GM18520 (cell line): ENCODE data around the gene KIR2DL1.
"Not testable (repeated sequence)": the region's sequence is repeated elsewhere in the genome, so short reads cannot be mapped to it uniquely, and the experiment has no call there.

Experiments
- ATAC-seq: cut with Tn5 transposase; IDR thresholded peaks from one replicate; pipeline ENCODE4 v1.9.1; 2021; ENCODE audit not compliant: unreplicated experiment

Gene KIR2DL1

GRCh38 chr19:54769646-54770045 lies at the start of gene KIR2DL1:
KIR2DL1 (plus strand) TSS chr19:54769793; CDS start chr19:54769851, 58 bp downstream.
- ATAC-seq, result not testable (repeated sequence)

GRCh38 chr19:54724142-54724541 lies 45.5 kb upstream of the KIR2DL1 start, which contains the start of gene KIR3DL3:
KIR3DL3 (plus strand) TSS chr19:54724442; CDS start chr19:54724497, 55 bp downstream.
- ATAC-seq, result no peak

GRCh38 chr19:54724644-54725043 lies 44.9 kb upstream of the KIR2DL1 start:
- ATAC-seq, result no peak

- no peak for ATAC-seq
These were observed 44.3 kb upstream of the KIR2DL1 start for GRCh38 chr19:54725321-54725720.

- ATAC-seq, result no peak
These were observed 42.0 kb upstream of the KIR2DL1 start for GRCh38 chr19:54727562-54727961.

GRCh38 chr19:54728167-54728566 lies 41.4 kb upstream of the KIR2DL1 start:
- ATAC-seq, result no peak

GRCh38 chr19:54729416-54730188 lies 40.0 kb upstream of the KIR2DL1 start:
- no peak for ATAC-seq

- ATAC-seq, result no peak
These were observed 38.4 kb upstream of the KIR2DL1 start for GRCh38 chr19:54731191-54731590.

GRCh38 chr19:54738306-54738705 lies 31.3 kb upstream of the KIR2DL1 start, which contains the start of gene KIR2DL3:
KIR2DL3 (plus strand) TSS chr19:54738513; CDS start chr19:54738546, 33 bp downstream.
- not testable (repeated sequence) for ATAC-seq

- ATAC-seq, result no peak
These were observed 30.9 kb upstream of the KIR2DL1 start for GRCh38 chr19:54738715-54739114.

GRCh38 chr19:54739587-54740497 lies 29.8 kb upstream of the KIR2DL1 start:
- ATAC-seq, result no peak

GRCh38 chr19:54741950-54742349 lies 27.6 kb upstream of the KIR2DL1 start:
- ATAC-seq, result not testable (repeated sequence)

GRCh38 chr19:54744080-54744479 lies 25.5 kb upstream of the KIR2DL1 start:
- not testable (repeated sequence) for ATAC-seq

- not testable (repeated sequence) for ATAC-seq
These were observed 21.8 kb upstream of the KIR2DL1 start for GRCh38 chr19:54747614-54748322.

GRCh38 chr19:54750276-54750675 lies 19.3 kb upstream of the KIR2DL1 start:
- not testable (repeated sequence) for ATAC-seq

GRCh38 chr19:54756204-54757110 lies 13.1 kb upstream of the KIR2DL1 start:
- ATAC-seq, result not testable (repeated sequence)

GRCh38 chr19:54758577-54758976 lies 11.0 kb upstream of the KIR2DL1 start:
- ATAC-seq, result not testable (repeated sequence)

GRCh38 chr19:54764219-54764618 lies 5.4 kb upstream of the KIR2DL1 start:
- not testable (repeated sequence) for ATAC-seq

GRCh38 chr19:54766464-54766863 lies 3.1 kb upstream of the KIR2DL1 start:
- ATAC-seq, result not testable (repeated sequence)

- not testable (repeated sequence) for ATAC-seq
These were observed 918 bp downstream of the KIR2DL1 start for GRCh38 chr19:54770511-54770910.
